ENCODE measurements around the gene ACRBP. TPM values are rescaled to one million over a fixed set of nuclear protein-coding genes. Genes with fewer than 3 reads are reported as not detected.

Gene ACRBP
- total RNA-seq, 4 donors from 2014 or later, result 0.30 to 2.4 (median 2.0) TPM

DNA sequence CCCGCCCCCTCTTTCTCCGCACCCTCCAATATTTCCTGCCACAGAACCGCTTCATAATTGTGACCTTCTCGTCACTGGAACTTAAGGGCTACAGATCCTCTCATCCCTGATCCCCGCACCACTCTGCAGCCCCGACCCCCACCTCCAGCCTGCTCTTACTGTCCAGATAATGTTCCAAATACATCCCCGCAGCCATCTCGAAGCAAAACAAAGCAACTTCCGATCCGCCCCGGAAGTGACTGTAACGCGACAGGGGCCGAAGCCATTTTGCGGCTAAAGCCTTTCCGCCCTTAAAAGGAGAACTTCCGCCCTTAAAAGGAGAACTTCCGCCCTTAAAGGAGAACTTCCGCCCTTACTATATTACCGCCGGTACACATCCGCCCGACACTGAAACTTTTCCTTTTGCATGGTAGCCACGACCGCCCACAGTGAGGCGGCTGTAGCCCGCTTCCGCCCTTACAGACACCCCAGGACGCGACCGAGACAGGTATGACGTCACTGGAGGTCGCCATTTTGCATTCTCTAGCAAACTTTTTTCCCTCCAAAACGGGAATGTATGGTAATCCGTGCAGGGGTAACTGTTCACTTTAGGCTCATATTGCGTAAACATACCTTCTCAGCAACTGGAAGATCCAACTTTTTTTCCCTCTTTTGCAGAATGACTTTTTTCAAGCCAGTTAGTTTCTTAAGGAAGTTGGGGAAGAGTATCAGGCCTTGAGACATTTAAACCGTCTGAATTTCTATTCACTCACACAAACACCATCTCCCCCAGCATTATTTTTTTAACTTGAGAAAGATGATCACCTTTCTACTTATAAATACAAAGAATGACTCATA lies 15.9 kb upstream of the ACRBP start, which contains the start of gene ING4:
ING4 (minus strand) TSS at position 214 of the 837 bp plus-strand sequence; CDS start at position 196, 18 bp downstream.
- Histone ChIP-seq H3K4me1 (peaks cover 8 to 31% (median 12%) of the 10 kb centered on the region in 4 donors), H3K36me3 (peaks cover 0 to 40% (median 9%) of the 10 kb centered on the region in 3 donors), H3K4me3 (peak within 1 kb of the TSS; percentile 47 to 85 (median 73)), H3K27me3 (no peaks in the 10 kb centered on the region), H3K9me3 (no peaks in the 10 kb centered on the region), H3K27ac (peak within 1 kb of the TSS; percentile 73 to 87 (median 78))
- WGBS, 2 donors, result 3% methylated on average over 37 of the region's 37 CpGs
- TF ChIP-seq POLR2A (IDR thresholded peaks at IDR 0.05), result peak in 1 of 2 donors; percentile 33
- TF ChIP-seq, protein P1, sequence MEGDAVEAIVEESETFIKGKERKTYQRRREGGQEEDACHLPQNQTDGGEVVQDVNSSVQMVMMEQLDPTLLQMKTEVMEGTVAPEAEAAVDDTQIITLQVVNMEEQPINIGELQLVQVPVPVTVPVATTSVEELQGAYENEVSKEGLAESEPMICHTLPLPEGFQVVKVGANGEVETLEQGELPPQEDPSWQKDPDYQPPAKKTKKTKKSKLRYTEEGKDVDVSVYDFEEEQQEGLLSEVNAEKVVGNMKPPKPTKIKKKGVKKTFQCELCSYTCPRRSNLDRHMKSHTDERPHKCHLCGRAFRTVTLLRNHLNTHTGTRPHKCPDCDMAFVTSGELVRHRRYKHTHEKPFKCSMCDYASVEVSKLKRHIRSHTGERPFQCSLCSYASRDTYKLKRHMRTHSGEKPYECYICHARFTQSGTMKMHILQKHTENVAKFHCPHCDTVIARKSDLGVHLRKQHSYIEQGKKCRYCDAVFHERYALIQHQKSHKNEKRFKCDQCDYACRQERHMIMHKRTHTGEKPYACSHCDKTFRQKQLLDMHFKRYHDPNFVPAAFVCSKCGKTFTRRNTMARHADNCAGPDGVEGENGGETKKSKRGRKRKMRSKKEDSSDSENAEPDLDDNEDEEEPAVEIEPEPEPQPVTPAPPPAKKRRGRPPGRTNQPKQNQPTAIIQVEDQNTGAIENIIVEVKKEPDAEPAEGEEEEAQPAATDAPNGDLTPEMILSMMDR (IDR thresholded peaks at IDR 0.05), result peak in 1 of 5 experiments; percentile 41
- peak; percentile 93 to 96 for TF ChIP-seq EP300 (IDR thresholded peaks at IDR 0.05)
- DNase-seq (ENCODE audit: low spot score in 2 of 2), result peak; percentile 94 to 98

DNA sequence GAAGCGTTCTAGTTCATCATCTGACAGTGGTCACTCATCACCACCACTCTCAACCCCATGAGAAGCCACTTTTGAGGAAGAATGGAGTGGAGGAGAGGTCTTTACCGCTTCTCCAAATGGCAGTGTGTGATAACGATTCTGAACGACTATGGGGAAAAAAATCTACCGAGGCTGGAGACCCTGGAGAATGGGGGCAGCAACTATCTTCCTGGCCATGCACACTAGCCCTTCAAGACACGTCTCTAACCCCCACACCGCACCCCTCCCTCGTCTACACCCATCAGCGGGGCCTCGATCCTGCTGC lies 15.3 kb upstream of the ACRBP start:
- DNase-seq (ENCODE audit: low spot score in 2 of 2), result no peak
- H3K27me3 ChIP-seq, result no peaks in the 10 kb centered on the region
- peak overlapping the region; percentile 47 to 85 (median 73) for H3K4me3 ChIP-seq
- TF ChIP-seq POLR2A (IDR thresholded peaks at IDR 0.05) (no peak), EP300 (IDR thresholded peaks at IDR 0.05) (no peak)
- TF ChIP-seq, protein P1 (IDR thresholded peaks at IDR 0.05), result no peak
- H3K27ac ChIP-seq, result peak overlapping the region; percentile 72 to 87 (median 76)
- 1% methylated on average over 10 of the region's 10 CpGs for WGBS, 2 donors
- peaks cover 8 to 33% (median 12%) of the 10 kb centered on the region in 4 donors for H3K4me1 ChIP-seq
- H3K36me3 ChIP-seq, result peaks cover 0 to 40% (median 3%) of the 10 kb centered on the region in 3 donors
- no peaks in the 10 kb centered on the region for H3K9me3 ChIP-seq

DNA sequence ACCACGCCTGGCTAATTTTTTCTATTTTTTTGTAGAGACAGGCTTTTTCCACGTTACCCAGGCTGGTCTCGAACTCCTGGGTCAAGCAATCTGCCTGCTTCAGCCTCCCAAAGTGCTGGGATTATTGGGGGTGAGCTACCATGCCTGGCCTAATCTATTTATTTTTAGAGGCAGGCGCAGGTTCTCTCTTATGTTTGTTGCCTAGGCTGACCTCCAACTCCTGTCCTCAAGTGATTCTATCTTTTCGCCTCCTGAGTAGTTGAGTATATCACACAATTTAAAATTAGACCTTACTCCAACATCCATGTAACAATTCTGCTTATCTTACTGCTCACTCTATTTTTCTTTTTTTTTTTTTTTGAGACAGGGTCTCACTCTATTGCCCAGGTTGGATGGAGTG lies 6.8 kb upstream of the ACRBP start:
- peaks cover 0 to 9% (median 0%) of the 10 kb centered on the region in 4 donors for H3K4me1 ChIP-seq
- 87 to 94% methylated on average over 5 of the region's 5 CpGs for whole genome bisulfite sequencing, 2 donors
- DNase-seq (ENCODE audit: low spot score in 2 of 2), result no peak
- no peaks in the 10 kb centered on the region for H3K27me3 ChIP-seq
- no peak overlapping the region for H3K4me3 ChIP-seq
- peaks cover 0 to 100% (median 16%) of the 10 kb centered on the region in 3 donors for H3K36me3 ChIP-seq
- no peaks in the 10 kb centered on the region for H3K9me3 ChIP-seq
- no peak overlapping the region for H3K27ac ChIP-seq
- TF ChIP-seq POLR2A (IDR thresholded peaks at IDR 0.05) (no peak), EP300 (IDR thresholded peaks at IDR 0.05) (no peak)
- TF ChIP-seq, protein P1 (IDR thresholded peaks at IDR 0.05), result no peak

DNA sequence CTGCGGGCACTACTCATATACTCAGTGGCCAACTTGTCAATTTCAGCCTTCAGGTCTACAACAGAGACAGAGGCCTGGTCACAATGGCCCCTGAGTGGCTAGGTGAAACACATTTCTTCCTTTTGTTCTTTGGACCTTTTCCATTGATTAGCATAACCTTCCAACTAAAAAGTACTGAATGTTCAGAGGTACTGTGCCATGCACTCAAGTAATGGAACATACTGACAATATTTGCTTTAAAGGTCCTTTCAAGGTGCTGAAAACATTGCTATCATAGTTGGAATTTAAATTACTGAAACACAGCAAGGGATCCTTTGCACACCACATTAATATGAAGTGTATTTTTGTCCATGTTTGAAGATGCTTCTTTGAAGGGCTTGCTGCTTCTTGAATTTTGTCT lies 6.1 kb upstream of the ACRBP start:
- Histone ChIP-seq H3K4me1 (peaks cover 0 to 4% (median 0%) of the 10 kb centered on the region in 4 donors), H3K9me3 (no peaks in the 10 kb centered on the region), H3K27me3 (no peaks in the 10 kb centered on the region), H3K4me3 (no peak overlapping the region), H3K27ac (no peak overlapping the region), H3K36me3 (peaks cover 0 to 100% (median 16%) of the 10 kb centered on the region in 3 donors)
- no peak for DNase-seq (ENCODE audit: low spot score in 2 of 2)
- TF ChIP-seq EP300 (IDR thresholded peaks at IDR 0.05) (no peak), POLR2A (IDR thresholded peaks at IDR 0.05) (no peak)
- TF ChIP-seq, protein P1 (IDR thresholded peaks at IDR 0.05), result no peak
- WGBS, 2 donors, result 93 to 100% methylated on average over 1 of the region's 1 CpG

DNA sequence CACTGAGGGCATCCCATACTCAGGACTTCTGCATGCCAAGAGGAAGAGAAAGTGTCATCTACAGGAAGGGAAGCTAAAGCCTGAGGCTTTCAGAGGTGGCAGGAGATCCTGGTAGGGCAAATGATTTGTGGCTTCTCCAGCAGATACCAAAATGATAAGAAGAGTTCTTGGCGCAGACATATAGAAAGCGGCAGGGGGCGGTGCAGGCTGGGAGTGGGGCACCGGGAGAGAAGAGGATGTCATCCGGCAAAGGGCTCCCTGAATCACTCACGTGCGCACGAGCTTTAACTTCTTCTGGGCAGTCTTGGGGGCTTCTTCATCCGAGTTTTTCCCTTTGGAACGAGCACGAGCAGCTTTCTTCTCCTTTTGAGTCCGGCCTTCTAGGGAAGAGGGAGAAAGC lies 5.2 kb upstream of the ACRBP start:
- TF ChIP-seq, protein P1 (IDR thresholded peaks at IDR 0.05), result no peak
- TF ChIP-seq EP300 (IDR thresholded peaks at IDR 0.05) (no peak), POLR2A (IDR thresholded peaks at IDR 0.05) (no peak)
- peaks cover 0 to 98% (median 16%) of the 10 kb centered on the region in 3 donors for H3K36me3 ChIP-seq
- 84 to 93% methylated on average over 12 of the region's 12 CpGs for WGBS, 2 donors

More for the DNA sequence above, 5.2 kb upstream of the ACRBP start:
- Histone ChIP-seq H3K27ac (no peak overlapping the region), H3K27me3 (no peaks in the 10 kb centered on the region), H3K4me1 (peaks cover 0 to 3% (median 0%) of the 10 kb centered on the region in 4 donors), H3K9me3 (no peaks in the 10 kb centered on the region), H3K4me3 (no peak overlapping the region)
- DNase-seq (ENCODE audit: low spot score in 2 of 2), result no peak

Data from tibial nerve (tissue), 4 donors.